Fibroblast of villous mesenchyme (primary cell): ENCODE results near the gene RPS6KC1. TPM values are rescaled to one million over a fixed set of nuclear protein-coding genes. Genes with fewer than 3 reads are reported as not detected.

ENCODE experiments used
- DNase-seq: peaks from one replicate; pipeline ENCODE4 v3.0.0-alpha.2; 2010; ENCODE audit warnings: low read depth
- H3K4me3 ChIP-seq: 2 replicates; pipeline ENCODE4 v1.5.1; 2011; ENCODE audit warnings: low read depth, mild to moderate bottlenecking, low read length
- CTCF ChIP-seq: IDR thresholded peaks from 2 replicates; pipeline ENCODE4 v1.5.1; 2012; ENCODE audit warnings: low read depth, mild to moderate bottlenecking, low read length; ENCODE audit not compliant: insufficient read depth
- total RNA-seq: library from RNA; depleted of rRNA; stranded (reverse); fragments of >200 nt; gene quantifications from 2 replicates; pipeline ENCODE4 v1.2.3, GENCODE V29; 2012

Gene RPS6KC1
- 37.7 and 41.5 TPM in 2 replicates for total RNA-seq

GRCh38 chr1:213051127-213051880 lies at the start of gene RPS6KC1:
Gene RPS6KC1 (plus strand): TSS chr1:213051241. CDS start chr1:213051405, 164 bp downstream.
- no peak for TF ChIP-seq CTCF
- peak; percentile 78 for DNase-seq
- H3K4me3 ChIP-seq, result peak within 1 kb of the TSS; percentile 82

GRCh38 chr1:213003256-213003655 lies 47.8 kb upstream of the RPS6KC1 start:
- DNase-seq, result no peak
- TF ChIP-seq CTCF, result no peak
- no peak overlapping the region for H3K4me3 ChIP-seq

GRCh38 chr1:213008564-213008963 lies 42.5 kb upstream of the RPS6KC1 start:
- DNase-seq, result no peak
- TF ChIP-seq CTCF, result no peak
- H3K4me3 ChIP-seq, result no peak overlapping the region

- DNase-seq, result peak; percentile 54
- H3K4me3 ChIP-seq, result peak overlapping the region; percentile 89
Measured at GRCh38 chr1:213014642-213015041, 36.4 kb upstream of the RPS6KC1 start.

GRCh38 chr1:213015099-213016050 lies 35.7 kb upstream of the RPS6KC1 start, which contains the start of gene ANGEL2:
Gene ANGEL2 (minus strand): TSS chr1:213015867. CDS start chr1:213015671, 196 bp downstream.
- H3K4me3 ChIP-seq, result peak within 1 kb of the TSS; percentile 89
- peak; percentile 98 for DNase-seq
- TF ChIP-seq CTCF, result no peak

More at GRCh38 chr1:213014642-213015041, 36.4 kb upstream of the RPS6KC1 start:
- TF ChIP-seq CTCF, result no peak

- peak; percentile 22 for DNase-seq
- no peak for TF ChIP-seq CTCF
Measured at GRCh38 chr1:213017447-213018273, 33.4 kb upstream of the RPS6KC1 start.

More at GRCh38 chr1:213017447-213018273, 33.4 kb upstream of the RPS6KC1 start:
- no peak overlapping the region for H3K4me3 ChIP-seq
